ENCODE measurements around the gene VIPR1.
"Not testable (repeated sequence)": the region's sequence is repeated elsewhere in the genome, so short reads cannot be mapped to it uniquely, and the experiment has no call there.

VIPR1 gene

DNA sequence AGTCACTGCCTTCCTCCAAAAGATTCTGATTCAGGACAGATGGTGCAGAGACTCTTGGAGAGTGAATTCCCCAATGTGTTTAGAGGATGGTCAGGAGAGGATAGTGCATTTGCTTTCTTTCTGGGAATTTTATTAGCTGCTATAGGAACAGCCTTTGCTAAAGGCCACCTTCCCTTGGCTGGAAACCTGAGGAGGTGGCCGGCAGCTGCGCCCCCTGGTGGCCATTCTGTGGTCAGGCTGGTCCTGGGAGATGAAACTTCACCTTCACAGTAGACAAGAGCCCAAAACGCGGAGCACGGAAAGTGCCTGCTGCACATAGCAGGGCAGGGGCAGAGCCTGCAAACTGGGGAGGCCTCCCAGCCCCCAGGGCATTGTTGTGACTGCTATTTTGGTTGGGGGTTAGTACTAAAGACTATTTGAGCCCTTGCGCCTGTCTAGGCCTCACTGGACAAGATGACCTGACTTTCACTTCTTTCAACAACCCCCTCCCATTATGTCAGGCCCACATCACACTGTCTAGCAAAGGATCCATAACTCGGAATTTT lies 45.0 kb downstream of the VIPR1 start:
- Histone ChIP-seq H3K9ac (ENCODE audit: low read length) (no peak overlapping the region), H3K27ac (ENCODE audit: low read depth, low read length) (no peak overlapping the region), H3K36me3 (ENCODE audit: control insufficient read depth, insufficient read depth, low read length) (peaks cover 9% of the 10 kb centered on the region)

DNA sequence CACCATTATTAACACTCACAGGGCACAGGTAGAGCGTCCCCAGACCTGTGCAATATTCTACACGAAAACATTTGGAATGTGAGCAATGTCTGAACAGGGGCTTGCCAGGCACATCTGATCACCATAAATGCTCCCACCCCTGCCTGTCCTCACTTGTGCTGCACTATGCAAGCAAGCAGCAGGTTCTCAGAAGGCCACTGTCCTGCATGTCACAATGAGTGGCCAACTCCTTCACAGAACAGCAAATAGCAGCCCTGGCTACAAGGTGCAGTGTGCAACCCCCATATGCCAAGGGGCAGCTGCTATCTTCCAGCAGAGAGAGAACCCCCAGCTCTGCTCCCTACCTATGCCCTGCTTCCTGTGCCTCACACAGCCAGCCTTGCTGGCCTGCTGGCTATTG lies 46.7 kb downstream of the VIPR1 start:
- Histone ChIP-seq H3K9ac (ENCODE audit: low read length) (no peak overlapping the region), H3K4me1 (ENCODE audit: control insufficient read depth, insufficient read depth, low read length) (peaks cover 2% of the 10 kb centered on the region), H3K4me3 (ENCODE audit: low read length) (no peak overlapping the region), H3K27ac (ENCODE audit: low read depth, low read length) (no peak overlapping the region), H3K27me3 (ENCODE audit: control insufficient read depth, insufficient read depth, low read length) (no peaks in the 10 kb centered on the region), H3K36me3 (ENCODE audit: control insufficient read depth, insufficient read depth, low read length) (peaks cover 16% of the 10 kb centered on the region)

More for the DNA sequence above, 45.0 kb downstream of the VIPR1 start:
- H3K4me1 ChIP-seq (ENCODE audit: control insufficient read depth, insufficient read depth, low read length), result peaks cover 2% of the 10 kb centered on the region
- H3K4me3 ChIP-seq (ENCODE audit: low read length), result no peak overlapping the region
- no peaks in the 10 kb centered on the region for H3K27me3 ChIP-seq (ENCODE audit: control insufficient read depth, insufficient read depth, low read length)

DNA sequence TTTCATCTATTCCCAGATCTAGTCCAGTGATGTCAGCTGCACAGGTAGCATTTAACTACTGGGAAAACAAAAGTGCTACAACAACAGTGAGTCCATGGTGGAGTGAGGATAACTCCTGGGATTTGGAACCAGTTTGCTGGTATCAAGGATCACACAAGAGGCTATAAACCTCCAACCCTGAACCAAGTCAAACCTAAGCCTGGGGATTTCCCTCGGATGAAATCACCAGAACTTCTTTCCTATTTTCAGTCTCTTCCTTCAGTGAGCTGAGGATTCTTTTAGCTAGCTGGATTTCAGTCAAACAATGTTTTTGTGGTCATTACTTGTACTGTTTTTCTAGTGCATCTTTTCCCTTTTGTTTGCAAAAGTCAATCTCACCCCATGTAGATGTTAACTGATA lies 47.8 kb downstream of the VIPR1 start:
- peaks cover 2% of the 10 kb centered on the region for H3K4me1 ChIP-seq (ENCODE audit: control insufficient read depth, insufficient read depth, low read length)
- no peaks in the 10 kb centered on the region for H3K27me3 ChIP-seq (ENCODE audit: control insufficient read depth, insufficient read depth, low read length)
- H3K9ac ChIP-seq (ENCODE audit: low read length), result no peak overlapping the region
- H3K36me3 ChIP-seq (ENCODE audit: control insufficient read depth, insufficient read depth, low read length), result peaks cover 18% of the 10 kb centered on the region
- no peak overlapping the region for H3K27ac ChIP-seq (ENCODE audit: low read depth, low read length)
- no peak overlapping the region for H3K4me3 ChIP-seq (ENCODE audit: low read length)

DNA sequence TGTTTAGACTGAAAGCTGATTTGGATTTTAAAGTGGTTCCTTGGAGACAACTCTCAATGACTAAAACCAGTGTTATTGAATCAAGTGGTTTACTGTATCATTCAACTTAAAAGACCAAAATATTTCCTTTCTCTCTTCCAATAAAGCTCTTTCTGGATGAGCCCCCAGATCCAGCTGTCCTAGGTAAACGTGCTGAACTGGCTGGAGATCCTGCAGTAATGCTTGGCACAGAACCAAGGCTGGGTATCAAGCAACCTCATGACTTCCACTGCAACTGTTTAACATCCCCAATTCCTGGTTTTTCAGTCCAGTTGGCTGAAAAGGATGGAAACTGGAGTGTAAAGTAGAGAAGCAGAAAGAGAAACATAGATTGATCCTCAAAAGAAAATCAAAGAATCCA lies 50.4 kb downstream of the VIPR1 start:
- Histone ChIP-seq H3K27ac (ENCODE audit: low read depth, low read length) (no peak overlapping the region), H3K4me1 (ENCODE audit: control insufficient read depth, insufficient read depth, low read length) (no peaks in the 10 kb centered on the region), H3K9ac (ENCODE audit: low read length) (no peak overlapping the region), H3K36me3 (ENCODE audit: control insufficient read depth, insufficient read depth, low read length) (peaks cover 28% of the 10 kb centered on the region), H3K4me3 (ENCODE audit: low read length) (no peak overlapping the region), H3K27me3 (ENCODE audit: control insufficient read depth, insufficient read depth, low read length) (no peaks in the 10 kb centered on the region)

DNA sequence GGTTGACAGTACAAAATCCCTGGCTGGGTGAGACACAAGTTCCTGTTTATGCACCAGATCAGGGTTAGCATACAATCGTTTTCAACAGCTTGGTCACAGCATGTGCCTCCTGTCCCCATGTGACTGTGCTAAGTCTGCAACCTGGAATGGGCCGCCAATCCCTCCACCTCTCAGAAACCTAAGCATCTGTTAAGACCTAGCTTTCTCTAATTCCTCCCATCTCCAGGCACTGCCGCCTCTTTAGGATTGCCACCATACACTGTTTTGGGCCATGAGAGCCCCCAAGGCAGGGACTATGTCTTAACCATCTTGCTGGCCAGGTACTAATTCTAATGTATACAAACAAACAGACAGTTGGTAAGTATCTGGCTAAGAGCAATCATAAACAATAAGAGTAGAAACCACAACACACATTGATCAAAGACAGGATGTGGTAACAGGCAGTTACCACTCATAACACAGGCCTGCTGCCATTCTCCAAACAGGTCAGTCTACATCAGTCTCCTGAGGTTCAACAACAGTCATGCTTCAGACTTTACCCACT lies 53.7 kb downstream of the VIPR1 start:
- Histone ChIP-seq H3K9ac (ENCODE audit: low read length) (no peak overlapping the region), H3K4me3 (ENCODE audit: low read length) (no peak overlapping the region), H3K4me1 (ENCODE audit: control insufficient read depth, insufficient read depth, low read length) (no peaks in the 10 kb centered on the region), H3K36me3 (ENCODE audit: control insufficient read depth, insufficient read depth, low read length) (peaks cover 18% of the 10 kb centered on the region), H3K27ac (ENCODE audit: low read depth, low read length) (no peak overlapping the region), H3K27me3 (ENCODE audit: control insufficient read depth, insufficient read depth, low read length) (no peaks in the 10 kb centered on the region)

DNA sequence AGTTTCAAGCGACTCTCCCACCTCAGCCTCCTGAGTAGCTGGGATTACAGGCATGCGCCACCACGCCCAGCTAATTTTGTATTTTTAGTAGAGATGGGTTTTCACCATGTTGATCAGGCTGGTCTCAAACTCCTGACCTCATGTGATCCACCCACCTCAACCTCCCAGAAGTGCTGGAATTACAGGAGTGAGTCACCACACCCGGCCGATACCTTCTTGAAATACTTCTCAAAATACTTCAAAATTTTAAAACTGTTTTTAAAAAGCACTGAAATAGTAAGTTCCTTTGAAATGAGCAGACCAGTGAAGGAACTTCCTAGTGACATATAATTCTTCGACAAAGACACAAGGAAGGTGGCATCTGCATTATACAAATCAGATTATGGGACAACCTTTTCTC lies 54.4 kb downstream of the VIPR1 start:
- H3K4me1 ChIP-seq (ENCODE audit: control insufficient read depth, insufficient read depth, low read length); H3K27me3 ChIP-seq (ENCODE audit: control insufficient read depth, insufficient read depth, low read length); H3K9ac ChIP-seq (ENCODE audit: low read length); H3K4me3 ChIP-seq (ENCODE audit: low read length); H3K27ac ChIP-seq (ENCODE audit: low read depth, low read length): not testable (repeated sequence)
- H3K36me3 ChIP-seq (ENCODE audit: control insufficient read depth, insufficient read depth, low read length), result peaks cover 18% of the 10 kb centered on the region

DNA sequence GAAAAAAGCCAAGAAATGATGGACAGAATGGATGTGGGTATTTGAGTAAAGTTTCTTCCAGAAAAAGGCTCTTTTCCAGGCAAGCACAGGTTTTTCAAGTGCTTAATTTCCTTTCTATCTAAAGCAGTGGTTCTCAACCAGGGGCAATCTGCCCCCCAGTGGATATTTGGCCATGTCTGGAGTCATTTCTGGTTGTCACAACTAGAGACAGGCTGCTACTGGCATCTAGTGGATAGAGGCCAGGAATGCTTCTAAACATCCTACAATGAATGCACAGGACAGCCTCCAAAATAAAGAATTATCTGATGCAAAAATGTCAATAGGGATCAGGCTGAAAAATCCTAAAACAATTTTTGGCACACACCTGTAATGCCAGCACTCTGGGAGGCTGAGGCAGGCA lies 55.4 kb downstream of the VIPR1 start:
- H3K9ac ChIP-seq (ENCODE audit: low read length), result no peak overlapping the region
- peaks cover 17% of the 10 kb centered on the region for H3K36me3 ChIP-seq (ENCODE audit: control insufficient read depth, insufficient read depth, low read length)
- H3K27ac ChIP-seq (ENCODE audit: low read depth, low read length), result no peak overlapping the region
- H3K4me3 ChIP-seq (ENCODE audit: low read length), result no peak overlapping the region
- H3K4me1 ChIP-seq (ENCODE audit: control insufficient read depth, insufficient read depth, low read length), result no peaks in the 10 kb centered on the region
- H3K27me3 ChIP-seq (ENCODE audit: control insufficient read depth, insufficient read depth, low read length), result no peaks in the 10 kb centered on the region

DNA sequence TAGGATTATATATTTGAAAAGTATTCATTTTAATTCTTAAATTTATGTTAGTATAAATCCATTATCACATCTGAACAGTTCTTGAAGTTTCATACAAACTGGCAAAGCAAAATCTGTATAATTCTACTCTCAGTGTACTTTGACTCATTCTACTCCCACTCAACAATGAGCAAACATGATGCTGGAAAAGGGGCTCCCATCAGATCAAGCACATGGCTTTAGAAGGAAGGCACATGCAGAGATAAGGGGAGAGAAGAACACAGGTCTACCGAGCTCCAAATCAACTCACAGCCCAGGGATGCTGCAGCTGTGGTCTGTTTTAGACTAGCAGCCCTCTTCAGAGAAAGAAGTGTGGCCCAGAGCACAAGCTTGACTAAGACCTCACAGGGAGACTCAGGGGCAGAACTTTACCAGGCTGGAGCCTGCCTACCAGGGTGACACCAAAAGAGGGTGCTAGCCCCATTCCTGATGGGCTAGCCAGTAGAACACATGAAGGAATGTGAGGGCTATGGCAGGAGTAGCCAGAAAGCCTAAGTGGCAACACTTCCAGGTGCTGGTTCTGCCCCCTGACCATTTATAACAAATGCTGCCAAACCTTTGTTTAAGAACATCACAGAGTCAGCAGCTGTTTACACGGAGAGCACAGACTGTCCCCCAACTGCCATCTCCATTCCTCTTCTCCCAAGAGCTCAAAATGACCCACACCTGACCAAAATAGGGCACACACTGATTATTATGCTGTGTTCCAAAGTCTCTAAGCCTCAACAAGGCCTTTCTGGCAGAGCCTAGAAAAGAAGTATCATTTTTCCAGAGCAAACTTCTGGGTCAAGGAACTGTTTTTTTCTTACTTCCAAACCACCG lies 59.8 kb downstream of the VIPR1 start:
- Histone ChIP-seq H3K4me1 (ENCODE audit: control insufficient read depth, insufficient read depth, low read length) (no peaks in the 10 kb centered on the region), H3K36me3 (ENCODE audit: control insufficient read depth, insufficient read depth, low read length) (peaks cover 2% of the 10 kb centered on the region), H3K4me3 (ENCODE audit: low read length) (no peak overlapping the region), H3K9ac (ENCODE audit: low read length) (no peak overlapping the region), H3K27ac (ENCODE audit: low read depth, low read length) (no peak overlapping the region), H3K27me3 (ENCODE audit: control insufficient read depth, insufficient read depth, low read length) (no peaks in the 10 kb centered on the region)

DNA sequence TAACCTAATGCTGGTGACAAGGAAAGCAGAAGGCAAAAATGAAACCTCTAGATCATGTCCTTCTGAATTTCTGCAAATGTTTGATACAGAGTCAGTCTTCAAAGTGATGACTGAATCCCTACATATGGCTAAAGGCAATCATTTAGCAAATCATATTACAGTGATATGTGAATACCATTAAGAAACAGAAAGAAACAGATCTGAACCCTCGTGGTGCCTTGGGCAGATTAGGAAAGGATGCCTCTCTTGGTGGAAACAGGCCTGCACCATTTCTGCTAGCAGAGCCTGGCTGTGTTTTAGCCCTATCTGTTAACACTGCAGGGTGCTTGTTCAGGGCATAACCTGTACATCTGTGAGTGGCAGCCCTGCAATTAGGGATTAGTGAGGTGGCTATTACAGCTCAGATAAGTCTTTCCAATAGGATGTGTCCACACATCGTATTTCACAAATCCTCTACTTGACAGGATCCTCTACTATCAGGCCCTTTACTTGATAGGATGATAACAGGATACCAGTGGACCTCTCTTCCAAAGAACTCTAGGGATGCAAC lies 67.2 kb downstream of the VIPR1 start:
- H3K27me3 ChIP-seq (ENCODE audit: control insufficient read depth, insufficient read depth, low read length), result no peaks in the 10 kb centered on the region
- no peak overlapping the region for H3K27ac ChIP-seq (ENCODE audit: low read depth, low read length)
- no peak overlapping the region for H3K4me3 ChIP-seq (ENCODE audit: low read length)
- no peaks in the 10 kb centered on the region for H3K36me3 ChIP-seq (ENCODE audit: control insufficient read depth, insufficient read depth, low read length)
- H3K9ac ChIP-seq (ENCODE audit: low read length), result no peak overlapping the region
- H3K4me1 ChIP-seq (ENCODE audit: control insufficient read depth, insufficient read depth, low read length), result no peaks in the 10 kb centered on the region

DNA sequence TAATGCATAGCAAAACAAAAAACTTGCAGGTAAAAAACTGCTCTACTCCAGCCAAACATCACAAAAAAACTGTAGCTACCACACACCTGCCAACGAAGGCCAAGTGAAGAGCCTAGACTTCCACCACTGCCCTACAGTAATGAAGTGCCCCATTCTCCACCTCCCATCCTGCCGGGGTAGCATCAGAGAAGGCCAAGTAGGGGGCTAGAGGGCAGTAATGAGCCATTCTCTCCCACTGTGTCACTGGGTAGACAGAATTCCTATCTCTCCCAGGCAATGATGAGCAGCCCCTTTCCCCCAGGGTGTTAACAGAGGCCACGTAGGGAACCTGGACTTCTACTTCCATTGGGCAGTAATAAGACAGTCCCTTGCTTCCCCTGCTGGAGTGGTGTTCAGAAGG lies 69.8 kb downstream of the VIPR1 start:
- H3K27me3 ChIP-seq (ENCODE audit: control insufficient read depth, insufficient read depth, low read length), result no peaks in the 10 kb centered on the region
- H3K27ac ChIP-seq (ENCODE audit: low read depth, low read length), result no peak overlapping the region
- H3K36me3 ChIP-seq (ENCODE audit: control insufficient read depth, insufficient read depth, low read length), result no peaks in the 10 kb centered on the region
- no peak overlapping the region for H3K4me3 ChIP-seq (ENCODE audit: low read length)
- H3K4me1 ChIP-seq (ENCODE audit: control insufficient read depth, insufficient read depth, low read length), result no peaks in the 10 kb centered on the region
- no peak overlapping the region for H3K9ac ChIP-seq (ENCODE audit: low read length)

DNA sequence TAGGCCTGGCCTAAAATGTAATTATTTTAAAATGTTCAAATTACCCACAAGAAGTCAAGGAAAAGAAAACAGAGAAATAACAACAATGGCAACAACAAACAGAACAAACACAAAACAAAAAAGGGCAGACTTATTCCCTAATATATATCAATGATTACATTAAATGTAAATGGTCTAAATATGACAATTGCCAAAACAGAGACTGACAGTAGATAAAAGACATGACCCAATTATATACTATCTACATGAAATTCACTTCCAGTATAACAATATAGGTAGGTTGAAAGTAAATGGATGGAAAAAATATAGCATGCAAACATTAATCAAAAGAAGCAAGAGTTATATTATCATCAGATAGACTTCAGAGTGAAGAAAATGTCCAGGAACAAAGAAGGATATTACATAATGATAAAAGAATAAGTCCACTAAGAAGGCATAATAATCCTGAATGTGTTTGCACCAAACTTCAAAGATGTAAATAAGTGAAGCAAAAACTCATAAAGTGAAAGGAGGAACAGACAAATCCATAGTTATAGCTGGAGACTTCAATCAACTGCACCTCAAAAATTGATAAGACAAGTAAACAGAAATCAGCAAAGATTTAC lies 72.8 kb downstream of the VIPR1 start:
- Histone ChIP-seq H3K27me3 (ENCODE audit: control insufficient read depth, insufficient read depth, low read length) (no peaks in the 10 kb centered on the region), H3K4me1 (ENCODE audit: control insufficient read depth, insufficient read depth, low read length) (no peaks in the 10 kb centered on the region), H3K9ac (ENCODE audit: low read length) (no peak overlapping the region), H3K27ac (ENCODE audit: low read depth, low read length) (no peak overlapping the region), H3K4me3 (ENCODE audit: low read length) (no peak overlapping the region), H3K36me3 (ENCODE audit: control insufficient read depth, insufficient read depth, low read length) (no peaks in the 10 kb centered on the region)

DNA sequence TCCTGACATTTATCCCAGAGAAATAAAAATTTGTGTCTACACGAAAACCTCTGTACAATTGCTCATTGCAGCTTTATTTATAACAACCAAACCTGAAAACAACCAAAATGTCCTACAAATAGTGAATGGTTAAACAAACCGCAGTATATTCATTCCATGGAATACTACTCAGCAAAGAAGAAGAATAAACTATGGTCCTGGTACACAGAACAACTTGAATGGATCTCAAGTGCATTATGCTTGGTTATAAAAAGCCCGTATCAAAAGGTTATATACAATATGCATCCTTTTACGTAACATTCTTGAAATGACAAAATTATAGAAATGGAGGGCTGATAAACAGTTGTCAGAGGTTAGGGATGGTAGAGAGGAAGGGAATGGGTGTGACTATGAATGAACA lies 75.6 kb downstream of the VIPR1 start:
- no peaks in the 10 kb centered on the region for H3K36me3 ChIP-seq (ENCODE audit: control insufficient read depth, insufficient read depth, low read length)
- no peak overlapping the region for H3K4me3 ChIP-seq (ENCODE audit: low read length)
- H3K27me3 ChIP-seq (ENCODE audit: control insufficient read depth, insufficient read depth, low read length), result no peaks in the 10 kb centered on the region
- no peak overlapping the region for H3K9ac ChIP-seq (ENCODE audit: low read length)
- no peak overlapping the region for H3K27ac ChIP-seq (ENCODE audit: low read depth, low read length)
- H3K4me1 ChIP-seq (ENCODE audit: control insufficient read depth, insufficient read depth, low read length), result peaks cover 8% of the 10 kb centered on the region
